Astrocyte of the hippocampus (primary cell): ENCODE measurements around the gene PIPOX.
"Not testable (repeated sequence)": the region's sequence is repeated elsewhere in the genome, so short reads cannot be mapped to it uniquely, and the experiment has no call there.

Experiments used
- DNase-seq: peaks from one replicate; pipeline ENCODE4 v3.0.0; 2011; ENCODE audit warnings: low read depth, low spot score

Gene PIPOX

GRCh38 chr17:29076087-29076486 lies 33.1 kb downstream of the PIPOX start:
- no peak for DNase-seq

DNA sequence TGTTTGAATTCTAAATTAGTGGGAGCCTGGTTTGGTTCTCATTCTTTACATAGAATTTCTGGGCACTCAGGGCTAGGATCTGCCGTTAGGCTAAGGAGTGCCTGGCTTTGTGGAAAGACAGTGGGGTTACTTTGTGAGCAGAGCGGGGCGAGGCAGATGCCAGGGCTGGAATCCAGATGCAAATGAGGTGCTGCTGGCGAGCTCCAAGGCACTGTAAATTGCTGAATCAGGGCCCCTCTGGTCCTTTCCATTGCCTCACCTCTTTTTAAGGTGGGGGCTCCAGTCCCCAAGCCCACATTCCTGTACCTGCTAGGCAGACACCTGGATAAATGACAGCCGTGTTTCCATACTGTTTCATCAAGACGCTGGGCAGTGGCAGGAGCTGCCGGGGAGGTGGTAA lies 33.8 kb downstream of the PIPOX start:
- peak; percentile 29 for DNase-seq

DNA sequence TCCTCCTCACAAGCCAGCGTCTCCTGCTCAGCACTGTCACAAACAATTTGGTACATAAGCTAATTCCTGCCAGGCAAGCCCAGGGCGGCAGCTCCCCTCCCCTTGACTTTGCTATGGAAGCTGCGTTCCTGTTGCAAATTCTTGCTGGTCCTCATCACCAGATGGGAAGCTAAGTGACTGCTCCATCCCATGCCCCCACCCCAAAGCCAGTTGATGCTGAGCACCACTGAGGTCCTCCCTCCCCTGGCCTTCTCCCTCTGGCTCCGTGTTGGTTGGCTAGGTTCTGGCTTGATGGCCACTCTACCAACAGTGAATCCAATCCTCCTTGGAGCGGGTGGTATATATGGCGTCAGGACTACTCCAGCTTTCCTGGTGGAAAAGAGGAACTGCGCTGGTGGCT lies 34.4 kb downstream of the PIPOX start:
- no peak for DNase-seq

DNA sequence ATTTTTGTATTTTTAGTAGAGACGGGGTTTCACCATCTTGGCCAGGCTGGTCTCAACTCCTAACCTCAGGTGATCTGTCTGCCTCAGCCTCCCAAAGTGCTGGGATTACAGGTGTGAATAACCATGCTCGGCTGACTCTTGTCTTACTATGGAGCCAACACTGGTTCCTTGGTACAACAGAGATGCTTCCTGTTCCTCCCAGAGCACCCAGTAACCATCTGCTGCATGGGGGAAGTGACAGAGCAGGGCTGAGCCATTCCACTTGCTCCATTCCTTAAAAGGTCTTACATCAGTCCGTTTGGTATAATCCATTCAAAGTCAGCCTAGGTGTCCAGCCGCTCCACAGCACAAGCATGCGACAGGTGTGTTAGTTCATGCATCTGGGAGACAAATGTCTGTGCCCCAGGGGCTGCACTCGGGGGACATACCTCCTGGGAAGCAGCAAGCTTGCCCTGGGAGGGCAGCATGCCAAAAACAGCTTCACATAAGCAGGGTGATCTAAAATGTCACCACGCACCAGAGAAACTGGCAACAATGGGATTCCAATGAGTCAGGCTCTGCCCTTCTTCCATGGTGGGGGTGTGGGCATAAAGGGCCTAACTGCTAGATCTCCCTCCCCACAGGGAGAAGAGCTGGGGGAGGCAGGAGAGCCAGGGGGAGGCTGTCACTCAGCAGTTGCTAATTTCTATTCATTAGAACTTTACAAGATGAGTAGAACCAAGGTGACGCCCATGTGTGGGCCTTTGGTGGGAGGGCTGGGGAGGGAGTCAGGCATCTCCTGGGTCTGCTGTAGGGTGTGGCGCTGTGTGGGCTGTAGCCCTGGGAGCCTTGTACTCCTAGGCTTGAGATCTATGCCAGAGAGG lies 35.5 kb downstream of the PIPOX start:
- DNase-seq = peak; percentile 81

GRCh38 chr17:29079433-29079832 lies 36.5 kb downstream of the PIPOX start:
- no peak for DNase-seq

DNA sequence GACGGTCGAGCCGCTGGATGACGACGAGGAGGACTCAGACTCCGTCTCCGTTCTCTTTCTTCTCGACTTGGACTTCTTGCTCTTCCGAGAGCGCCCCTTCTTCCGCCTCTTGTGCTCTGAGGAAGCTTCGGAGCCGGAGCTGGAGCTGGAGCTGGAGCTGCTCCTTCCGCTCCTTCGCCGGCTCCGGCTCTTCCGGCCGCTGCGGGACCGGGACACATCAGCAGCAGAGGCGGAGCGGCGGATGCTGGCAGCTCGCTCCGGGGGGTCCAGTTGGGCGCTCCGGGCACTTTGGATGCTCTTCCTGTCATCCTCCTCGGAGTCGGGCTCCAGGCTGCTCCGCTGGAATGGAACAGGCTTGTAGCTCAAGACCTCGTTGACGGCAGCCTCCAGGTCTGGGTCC lies 36.9 kb downstream of the PIPOX start:
- no peak for DNase-seq

GRCh38 chr17:29080323-29080722 lies 37.4 kb downstream of the PIPOX start:
- no peak for DNase-seq

DNA sequence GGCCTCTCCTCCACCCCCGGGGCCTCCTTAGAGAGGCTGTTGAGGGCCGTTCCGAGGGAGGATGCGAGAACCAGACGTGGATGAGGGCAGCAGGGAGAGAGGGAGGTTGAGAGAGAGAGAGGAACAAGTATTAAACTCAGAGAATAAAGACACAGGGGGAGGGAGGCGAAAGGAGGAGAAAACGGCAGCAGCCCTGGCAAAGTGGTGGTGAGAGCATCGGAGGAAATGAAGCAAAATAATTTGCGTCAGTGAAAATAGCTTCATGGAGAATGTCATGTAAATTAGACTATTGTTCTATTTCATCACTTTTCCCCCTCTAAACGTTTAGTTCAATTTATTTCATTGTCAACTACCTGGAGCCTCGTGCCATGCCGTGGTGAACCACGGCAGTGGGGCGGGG lies 38.0 kb downstream of the PIPOX start:
- DNase-seq = no peak

- DNase-seq = peak; percentile 59
These were observed 41.7 kb downstream of the PIPOX start for GRCh38 chr17:29084541-29085146.

DNA sequence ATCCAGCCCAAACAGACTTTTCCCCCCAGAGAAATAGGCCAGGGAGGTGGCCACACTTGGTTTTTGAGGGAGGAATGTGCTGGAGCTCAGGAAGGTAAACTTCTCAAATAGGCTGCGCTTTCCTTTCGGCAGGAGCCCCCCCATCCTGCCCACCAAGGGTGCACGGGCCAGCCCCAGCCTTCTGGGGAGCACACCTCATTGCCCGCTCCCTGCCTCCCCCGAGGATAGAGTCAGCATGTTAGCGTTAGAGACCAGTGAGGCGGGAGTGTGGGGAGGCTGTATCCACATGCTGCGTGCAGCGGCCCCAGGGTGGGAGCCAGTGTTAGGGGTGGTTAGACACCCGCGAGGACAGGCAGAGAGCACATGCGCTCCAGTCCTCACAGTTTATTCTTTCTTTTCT lies 42.3 kb downstream of the PIPOX start:
- no peak for DNase-seq

- peak; percentile 35 for DNase-seq
These were observed 43.8 kb downstream of the PIPOX start for GRCh38 chr17:29086628-29087332.

- not testable (repeated sequence) for DNase-seq
These were observed 45.8 kb downstream of the PIPOX start for GRCh38 chr17:29088782-29089181.

DNA sequence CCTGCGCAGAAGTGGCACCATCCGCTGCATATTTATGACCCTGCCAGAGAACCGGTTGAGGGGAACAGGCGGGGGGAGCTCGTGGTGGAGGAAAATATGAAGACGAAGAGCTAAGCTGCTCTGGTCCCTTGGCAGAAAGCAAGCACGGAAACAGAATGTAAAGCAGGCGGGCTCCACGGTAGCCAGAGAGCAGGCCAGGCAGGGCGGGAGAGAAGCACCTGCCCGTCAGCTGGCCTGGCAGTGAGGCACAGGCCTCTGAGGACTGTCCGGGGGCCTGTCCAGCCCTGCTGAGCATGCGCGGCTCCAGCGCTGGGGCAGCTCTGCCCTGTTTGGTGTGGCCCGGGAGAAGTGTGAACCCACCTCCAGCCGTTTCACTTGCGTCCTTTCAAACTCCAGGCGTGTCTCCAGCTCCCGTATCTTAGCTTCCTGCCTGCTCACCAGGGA lies 46.7 kb downstream of the PIPOX start:
- DNase-seq = peak; percentile 44

DNA sequence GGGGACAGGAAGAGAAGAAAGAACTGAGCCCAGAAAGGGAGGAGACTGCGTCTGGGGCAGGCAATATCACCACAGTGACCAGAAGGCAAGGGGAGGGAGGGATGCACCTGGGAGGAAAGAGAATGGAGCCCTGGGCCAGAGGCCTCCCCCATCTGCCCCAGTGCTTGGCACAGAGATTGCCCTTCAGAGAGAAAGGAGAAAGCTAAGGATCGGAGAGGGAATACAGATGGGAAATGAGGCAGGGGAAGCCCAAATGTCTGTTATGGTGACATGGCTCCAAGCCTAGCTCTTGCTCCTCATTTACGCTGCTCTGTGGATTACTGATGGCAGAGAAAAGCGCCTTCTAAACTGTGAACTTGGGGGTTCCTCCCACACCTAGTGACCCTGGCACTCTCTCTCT lies 47.2 kb downstream of the PIPOX start:
- no peak for DNase-seq

- no peak for DNase-seq
These were observed 48.0 kb downstream of the PIPOX start for GRCh38 chr17:29090750-29091605.

- no peak for DNase-seq
These were observed 48.8 kb downstream of the PIPOX start for GRCh38 chr17:29091606-29092289.

GRCh38 chr17:29093090-29093871 lies 50.3 kb downstream of the PIPOX start:
- no peak for DNase-seq

DNA sequence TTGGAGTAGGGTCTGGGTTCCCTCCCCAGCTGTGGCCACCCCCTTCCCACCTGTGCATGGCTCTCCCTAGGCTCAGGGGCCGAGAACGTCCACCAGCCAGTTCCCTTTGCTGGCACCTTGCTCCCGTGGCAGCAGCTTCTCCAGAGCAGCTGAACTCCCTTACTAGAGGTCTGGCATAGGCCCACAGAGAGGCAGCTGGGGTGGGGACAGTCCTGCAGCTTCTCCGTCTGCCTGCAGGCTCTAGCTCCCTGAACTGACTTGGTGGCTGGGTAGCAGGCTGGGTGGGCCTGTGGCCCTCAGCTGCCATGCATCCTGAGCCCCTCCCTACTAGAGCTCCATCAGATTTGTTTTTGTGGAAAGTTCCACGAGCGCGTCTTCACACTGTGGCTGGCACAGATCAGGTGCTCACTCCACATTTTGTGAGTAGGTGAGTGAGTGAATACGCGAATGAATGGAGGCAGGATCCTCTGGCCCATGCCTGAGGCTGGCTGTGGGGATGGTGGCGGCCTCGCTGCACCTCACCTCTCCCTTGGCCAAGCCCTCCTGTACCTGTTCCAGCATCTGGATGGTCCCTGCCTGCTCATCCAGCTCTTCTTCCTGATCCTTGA lies 51.3 kb downstream of the PIPOX start:
- DNase-seq = no peak

DNA sequence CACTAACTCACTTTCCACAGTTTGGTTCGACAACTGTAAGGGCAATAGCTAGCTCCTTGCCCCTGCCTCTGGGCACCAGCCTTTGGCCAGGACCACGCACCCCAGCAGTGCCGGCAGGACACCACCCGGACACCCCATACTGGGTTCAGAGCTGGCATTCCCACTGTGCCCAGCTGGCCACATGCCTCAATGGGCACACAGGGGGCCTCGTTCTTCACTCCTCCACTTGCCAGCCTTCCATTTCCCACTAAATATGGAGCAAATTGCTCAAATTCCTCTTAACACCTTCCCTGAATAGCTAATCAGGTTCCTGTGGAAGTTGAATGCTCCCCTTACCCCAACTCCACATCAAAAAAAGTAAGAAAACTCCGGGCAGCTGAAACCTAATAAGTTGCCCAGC lies 52.5 kb downstream of the PIPOX start:
- no peak for DNase-seq

- no peak for DNase-seq
These were observed 53.2 kb downstream of the PIPOX start for GRCh38 chr17:29096094-29096493.
